Left ventricle myocardium superior (tissue), 1 donor: ENCODE data around the gene TMEM200B. TPM values are rescaled to one million over a fixed set of nuclear protein-coding genes. Genes with fewer than 3 reads are reported as not detected.
A peak's percentile ranks its signal among the peaks of the same experiment; 100 is the strongest.
"Not testable (repeated sequence)": the region's sequence is repeated elsewhere in the genome, so short reads cannot be mapped to it uniquely, and the experiment has no call there.

ENCODE experiments used
- ATAC-seq: fragments of 200-7000 bp; cut with Tn5 transposase; one replicate; pipeline ENCODE4 v1.9.1; 2020; ENCODE audit warnings: mild to moderate bottlenecking, moderate library complexity
- DNase-seq: peaks from one replicate; pipeline ENCODE4 v3.0.0-alpha.2; 2020
- intact Hi-C: fragments of 100-400 bp; cut with micrococcal nuclease; formaldehyde crosslinking; loops from one replicate; pipeline ENCODE4 v1.11.0; 2022
- total RNA-seq: library from RNA; stranded (reverse); fragmentation: NEBNext Ultra II Directional; extraction: Animal tissue kit (Norgen Biotek cat#: 25700); gene quantifications from one replicate; pipeline ENCODE4 v1.2.1, GENCODE V29; 2021
- donor health status: DM: no; HTN: yes; CAD: no; lungs with severe emphysema.

Gene TMEM200B
- total RNA-seq, 1 donor from 2014 or later: 1.5 TPM

GRCh38 chr1:29142714-29143113 is 19.0 kb upstream of the TMEM200B start:
- intact Hi-C loops: no loop called here
- ATAC-seq (no peak), DNase-seq (no peak)

- peak; percentile 55 for ATAC-seq
- intact Hi-C loops: no loop called here
- peak; percentile 52 for DNase-seq
Measured at GRCh38 chr1:29136391-29136915, 12.8 kb upstream of the TMEM200B start.

GRCh38 chr1:29134695-29135028 is 11.0 kb upstream of the TMEM200B start:
- DNase-seq (no peak), ATAC-seq (no peak)
- intact Hi-C loops: no loop called here

- intact Hi-C loops: no loop called here
- ATAC-seq: peak; percentile 40
- peak; percentile 51 for DNase-seq
Measured at GRCh38 chr1:29133861-29134694, 10.4 kb upstream of the TMEM200B start.

- intact Hi-C loops, ATAC-seq, DNase-seq: not testable (repeated sequence)
Measured at GRCh38 chr1:29131056-29131455, 7.4 kb upstream of the TMEM200B start.

GRCh38 chr1:29129916-29130315 is 6.2 kb upstream of the TMEM200B start:
- DNase-seq: no peak
- intact Hi-C loops: no loop called here
- no peak for ATAC-seq

- DNase-seq (no peak), ATAC-seq (no peak)
- intact Hi-C loops: no loop called here
Measured at GRCh38 chr1:29128739-29129138, 5.0 kb upstream of the TMEM200B start.

GRCh38 chr1:29126198-29126597 is 2.5 kb upstream of the TMEM200B start:
- intact Hi-C loops: no loop called here
- DNase-seq (no peak), ATAC-seq (no peak)

GRCh38 chr1:29125788-29126187 is 2.1 kb upstream of the TMEM200B start:
- ATAC-seq: no peak
- intact Hi-C loops: no loop called here

GRCh38 chr1:29125237-29125641 is 1.5 kb upstream of the TMEM200B start:
- no peak for DNase-seq
- intact Hi-C loops: no loop called here
- ATAC-seq: no peak

More at GRCh38 chr1:29125788-29126187, 2.1 kb upstream of the TMEM200B start:
- no peak for DNase-seq

GRCh38 chr1:29124366-29125236 is 898 bp upstream of the TMEM200B start:
- DNase-seq: peak; percentile 86
- intact Hi-C loops: no loop called here

GRCh38 chr1:29123053-29123886 is 433 bp downstream of the TMEM200B start:
- DNase-seq (peak; percentile 55), ATAC-seq (peak; percentile 3)
- intact Hi-C loops: no loop called here

More at GRCh38 chr1:29124366-29125236, 898 bp upstream of the TMEM200B start:
- peak; percentile 78 for ATAC-seq

GRCh38 chr1:29122682-29123052 is 1.0 kb downstream of the TMEM200B start:
- intact Hi-C loops: no loop called here
- peak; percentile 63 for ATAC-seq

GRCh38 chr1:29121936-29122681 is 1.6 kb downstream of the TMEM200B start:
- ATAC-seq: peak; percentile 2
- DNase-seq: peak; percentile 56
- intact Hi-C loops: no loop called here

More at GRCh38 chr1:29122682-29123052, 1.0 kb downstream of the TMEM200B start:
- peak; percentile 80 for DNase-seq

GRCh38 chr1:29121516-29121935 is 2.2 kb downstream of the TMEM200B start:
- intact Hi-C loops: no loop called here
- ATAC-seq: no peak

GRCh38 chr1:29120947-29121485 is 2.7 kb downstream of the TMEM200B start:
- DNase-seq (peak; percentile 53), ATAC-seq (no peak)

More at GRCh38 chr1:29121516-29121935, 2.2 kb downstream of the TMEM200B start:
- DNase-seq: no peak

GRCh38 chr1:29120367-29120766 is 3.3 kb downstream of the TMEM200B start:
- intact Hi-C loops: no loop called here
- no peak for ATAC-seq
- no peak for DNase-seq

More at GRCh38 chr1:29120947-29121485, 2.7 kb downstream of the TMEM200B start:
- intact Hi-C loops: no loop called here
